Activated naive CD4-positive, alpha-beta T cell treated with anti-CD3 and anti-CD28 coated beads, Interleukin-2, amount 50 U/mL, for 72 hours (primary cell): ENCODE results near the gene PIPOX. TPM values are rescaled to one million over a fixed set of nuclear protein-coding genes. Genes with fewer than 3 reads are reported as not detected.

Experiments used
- ATAC-seq, 2 donors: fragments of 150-1000 bp; cut with Tn5 transposase; 2 replicates each; pipeline ENCODE4 v1.10.0; 2021; ENCODE audit warnings: mild to moderate bottlenecking in 2 of 2, moderate library complexity in 2 of 2
- DNase-seq, 2 donors: peaks; one replicate each; pipeline ENCODE4 v3.0.0; 2021 to 2022; ENCODE audit warnings: low spot score in 2 of 2
- H3K27ac Mint-ChIP-seq, 2 donors: one replicate each; pipeline ENCODE4 v1.8.0; 2022; ENCODE audit warnings: mild to moderate bottlenecking in 2 of 2, mixed read lengths in 2 of 2
- H3K36me3 Mint-ChIP-seq, 2 donors: one replicate each; pipeline ENCODE4 v1.8.0; 2022; ENCODE audit warnings: mixed read lengths in 2 of 2
- H3K9me3 Mint-ChIP-seq, 2 donors: one replicate each; pipeline ENCODE4 v1.8.0; 2022; ENCODE audit warnings: mixed read lengths in 2 of 2
- total RNA-seq, 2 donors: library from RNA; stranded (reverse); gene quantifications; one replicate each; pipeline ENCODE4 v1.2.3, GENCODE V29; 2022

The PIPOX gene, protein sequence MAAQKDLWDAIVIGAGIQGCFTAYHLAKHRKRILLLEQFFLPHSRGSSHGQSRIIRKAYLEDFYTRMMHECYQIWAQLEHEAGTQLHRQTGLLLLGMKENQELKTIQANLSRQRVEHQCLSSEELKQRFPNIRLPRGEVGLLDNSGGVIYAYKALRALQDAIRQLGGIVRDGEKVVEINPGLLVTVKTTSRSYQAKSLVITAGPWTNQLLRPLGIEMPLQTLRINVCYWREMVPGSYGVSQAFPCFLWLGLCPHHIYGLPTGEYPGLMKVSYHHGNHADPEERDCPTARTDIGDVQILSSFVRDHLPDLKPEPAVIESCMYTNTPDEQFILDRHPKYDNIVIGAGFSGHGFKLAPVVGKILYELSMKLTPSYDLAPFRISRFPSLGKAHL
- total RNA-seq = 1 to 10 TPM; 3.0 to 8.8 TPM

DNA sequence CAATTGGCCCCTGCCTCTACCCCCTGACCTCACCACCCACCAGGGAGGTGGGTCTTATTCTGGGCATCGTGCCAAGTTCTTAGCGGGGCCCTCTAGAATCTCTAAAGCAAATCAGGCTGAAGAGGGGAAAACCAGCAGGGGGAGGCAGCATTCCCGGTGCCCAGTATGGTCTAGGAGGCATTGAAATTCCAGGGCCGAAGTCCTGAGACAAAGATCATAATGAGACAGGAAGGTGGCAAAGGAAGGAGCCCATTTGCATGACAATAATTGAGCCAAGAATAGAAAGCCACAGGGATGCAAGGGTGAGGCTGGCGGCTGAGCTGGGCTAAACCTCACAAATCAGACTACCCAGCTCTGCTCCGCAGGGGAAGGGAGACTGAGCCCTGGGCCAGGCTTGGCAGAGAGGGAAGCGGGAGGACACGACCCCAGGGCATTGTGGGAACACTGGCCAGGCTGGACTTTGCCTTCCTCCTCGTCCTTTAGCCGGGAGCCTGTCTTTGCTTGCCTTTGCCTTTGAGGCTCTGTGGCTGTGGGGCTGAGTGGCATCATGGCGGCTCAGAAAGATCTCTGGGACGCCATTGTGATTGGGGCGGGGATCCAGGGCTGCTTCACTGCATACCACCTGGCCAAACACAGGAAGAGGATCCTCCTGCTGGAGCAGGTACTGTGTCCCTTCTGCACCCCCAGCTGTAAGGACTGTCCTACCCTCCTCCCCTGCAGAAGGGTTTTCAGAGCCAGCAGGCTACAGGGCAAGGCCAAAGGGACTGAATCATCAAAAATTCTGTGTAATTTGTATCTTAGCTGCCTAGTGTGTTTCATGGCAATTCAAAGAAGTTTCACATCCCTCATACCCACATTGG, at the start of gene PIPOX:
Gene PIPOX (plus strand): TSS at position 463 of the 860 bp plus-strand sequence. CDS start 85 bp downstream, at position 548.
- no peak for ATAC-seq
- H3K27ac Mint-ChIP-seq = no peak within 1 kb of the TSS
- no peaks in the 10 kb centered on the region for H3K9me3 Mint-ChIP-seq
- H3K36me3 Mint-ChIP-seq = no peaks in the 10 kb centered on the region
- no peak for DNase-seq

DNA sequence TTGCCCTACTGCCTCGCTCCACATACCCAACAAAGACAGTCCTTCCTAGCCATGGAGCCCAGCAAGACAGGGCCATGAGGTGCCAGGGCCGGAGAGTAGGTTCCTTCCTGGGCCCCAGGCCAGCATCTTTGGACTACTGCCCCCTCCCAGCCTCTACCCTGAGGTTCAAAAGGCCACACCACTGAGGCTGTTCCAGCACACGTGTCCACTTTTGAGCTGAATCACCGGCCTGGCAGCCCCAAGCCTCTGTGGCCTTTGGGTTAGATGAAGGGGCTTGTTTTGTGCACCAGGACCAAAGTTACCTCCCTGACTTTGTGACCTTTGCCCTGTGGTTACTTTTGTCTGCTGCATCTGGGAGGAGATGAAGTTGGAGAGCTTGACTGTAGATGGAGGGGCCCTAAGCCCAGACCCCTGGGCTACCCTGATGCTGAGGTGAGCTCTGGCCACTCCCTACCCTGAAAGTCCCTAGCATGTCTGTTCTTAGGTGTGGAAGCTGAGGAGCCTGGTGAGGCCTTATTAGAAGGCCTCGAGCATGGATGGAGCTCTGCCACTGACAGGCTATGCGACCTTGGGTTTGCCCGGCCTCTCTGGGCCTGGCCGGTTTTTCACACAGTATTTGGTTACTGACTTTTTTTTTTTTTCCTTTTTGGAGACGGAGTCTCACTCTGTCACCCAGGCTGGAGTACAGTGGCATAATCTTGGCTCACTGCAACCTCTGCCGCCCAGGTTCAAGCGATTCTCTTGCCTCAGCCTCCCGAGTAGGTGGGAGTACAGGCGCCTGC, 49.1 kb upstream of the PIPOX start:
- no peak for DNase-seq
- no peaks in the 10 kb centered on the region for H3K36me3 Mint-ChIP-seq
- no peak for ATAC-seq
- peak overlapping the region in 1 of 2 donors; percentile 9 for H3K27ac Mint-ChIP-seq
- no peaks in the 10 kb centered on the region for H3K9me3 Mint-ChIP-seq

DNA sequence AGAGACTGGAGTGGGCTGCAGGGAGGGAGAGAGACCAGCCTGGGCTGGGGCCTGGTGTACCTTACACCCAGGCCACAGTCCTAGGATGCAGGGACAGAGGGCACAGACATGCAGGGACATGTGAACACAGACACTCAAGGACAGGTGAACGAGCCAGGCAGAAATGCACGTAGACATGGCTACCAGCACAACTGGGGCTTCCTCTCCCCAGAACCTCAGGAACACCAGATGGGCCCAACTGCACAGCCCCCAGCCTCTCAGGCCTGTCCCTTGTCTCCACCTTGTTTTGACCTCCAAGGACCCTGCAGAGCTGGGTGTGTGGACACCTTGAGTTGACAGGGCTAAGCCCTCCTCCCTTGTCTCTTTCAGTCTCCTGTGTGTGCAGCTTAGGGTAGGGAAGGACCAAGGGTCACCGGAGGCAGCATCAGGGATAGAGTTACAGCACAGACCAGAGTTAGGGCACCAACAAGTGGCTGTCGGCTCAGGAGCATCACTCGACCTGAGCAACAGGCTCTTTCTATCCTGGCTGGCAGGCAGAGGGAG, 46.3 kb upstream of the PIPOX start:
- no peak for ATAC-seq
- DNase-seq = no peak
- Mint-ChIP-seq H3K36me3 (no peaks in the 10 kb centered on the region), H3K27ac (no peak overlapping the region), H3K9me3 (no peaks in the 10 kb centered on the region)

DNA sequence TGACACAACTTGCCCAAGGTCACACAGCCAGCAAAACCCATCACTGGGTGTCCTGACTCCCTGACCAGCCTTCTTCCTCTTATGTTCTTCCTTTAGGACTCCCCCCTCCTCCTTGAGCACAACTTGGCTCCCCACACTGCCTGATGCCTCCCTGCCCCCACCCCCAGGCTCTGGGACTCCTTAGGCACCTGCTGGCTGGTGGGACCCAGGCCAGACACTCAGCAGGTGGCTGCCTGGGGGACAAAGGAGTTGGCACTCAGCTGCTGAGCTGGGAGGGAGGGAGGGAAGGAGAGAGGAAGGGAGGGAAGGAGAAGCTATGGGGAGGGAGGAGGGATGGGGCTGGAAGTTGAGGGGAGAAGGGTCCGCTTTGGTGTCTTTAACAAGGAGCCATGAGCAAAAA, 45.1 kb upstream of the PIPOX start:
- ATAC-seq (no peak), DNase-seq (no peak)
- Mint-ChIP-seq H3K9me3 (no peaks in the 10 kb centered on the region), H3K27ac (no peak overlapping the region), H3K36me3 (no peaks in the 10 kb centered on the region)

DNA sequence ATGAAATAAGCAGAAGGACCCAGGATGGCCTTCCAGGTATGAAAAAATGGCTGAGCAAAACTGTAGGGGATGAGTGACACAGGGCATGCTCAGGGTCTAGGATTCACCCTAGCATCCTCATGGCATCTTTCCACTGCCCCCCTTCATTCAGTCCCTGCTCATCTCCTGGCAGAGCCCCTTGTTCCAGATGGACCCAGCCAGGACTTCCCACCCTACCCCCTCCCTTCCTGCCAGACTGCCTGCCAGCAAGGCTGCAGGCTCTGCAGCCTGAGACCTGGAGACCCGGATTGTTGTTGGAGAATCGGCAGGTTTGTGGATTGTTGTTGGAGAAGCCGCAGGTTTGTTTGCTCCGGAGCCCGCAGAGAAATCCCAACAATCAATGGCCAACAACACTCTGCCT, 43.7 kb upstream of the PIPOX start:
- no peaks in the 10 kb centered on the region for H3K9me3 Mint-ChIP-seq
- DNase-seq = no peak
- no peak overlapping the region for H3K27ac Mint-ChIP-seq
- no peak for ATAC-seq
- H3K36me3 Mint-ChIP-seq = no peaks in the 10 kb centered on the region

DNA sequence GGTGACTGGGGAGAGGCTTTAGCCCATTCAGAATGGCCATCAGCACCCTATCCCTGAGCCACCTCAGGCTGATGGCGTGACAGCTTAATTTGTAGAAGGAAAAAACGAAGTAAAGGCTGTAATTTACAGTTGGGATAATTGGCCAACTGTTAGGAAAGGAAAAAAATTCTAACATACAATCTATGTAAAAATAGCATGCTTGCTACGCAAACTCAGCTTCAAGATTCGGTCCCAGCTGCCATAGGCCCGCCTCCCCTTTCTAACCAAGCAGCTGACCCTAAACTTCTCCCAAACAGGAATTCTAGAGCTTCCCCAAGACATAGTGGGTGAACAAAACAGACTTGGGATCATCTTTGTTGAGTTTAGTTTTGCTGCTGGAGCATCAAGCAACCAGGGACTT, 42.0 kb upstream of the PIPOX start:
- Mint-ChIP-seq H3K27ac (no peak overlapping the region), H3K36me3 (no peaks in the 10 kb centered on the region), H3K9me3 (no peaks in the 10 kb centered on the region)
- DNase-seq (no peak), ATAC-seq (no peak)

DNA sequence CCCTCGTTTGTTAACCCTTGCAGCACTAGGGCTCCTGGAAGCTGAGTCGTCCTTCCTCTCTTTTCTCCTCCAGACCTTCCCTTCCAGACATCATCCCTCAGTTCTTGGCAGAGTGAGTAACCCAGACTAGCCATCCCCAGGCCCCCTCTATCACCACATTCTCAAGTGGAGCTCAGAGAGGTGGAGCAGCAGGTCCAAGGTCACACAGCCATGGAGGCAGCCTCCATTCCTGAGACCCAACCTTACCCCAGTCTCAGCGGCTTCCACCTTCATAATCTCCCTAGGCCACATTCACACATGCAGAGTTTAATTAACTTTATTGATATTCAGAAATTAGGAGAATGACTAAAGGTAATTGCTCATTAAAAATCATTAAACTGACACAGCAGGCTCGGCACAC, 40.1 kb upstream of the PIPOX start:
- Mint-ChIP-seq H3K36me3 (no peaks in the 10 kb centered on the region), H3K9me3 (no peaks in the 10 kb centered on the region), H3K27ac (no peak overlapping the region)
- no peak for ATAC-seq
- DNase-seq = no peak

DNA sequence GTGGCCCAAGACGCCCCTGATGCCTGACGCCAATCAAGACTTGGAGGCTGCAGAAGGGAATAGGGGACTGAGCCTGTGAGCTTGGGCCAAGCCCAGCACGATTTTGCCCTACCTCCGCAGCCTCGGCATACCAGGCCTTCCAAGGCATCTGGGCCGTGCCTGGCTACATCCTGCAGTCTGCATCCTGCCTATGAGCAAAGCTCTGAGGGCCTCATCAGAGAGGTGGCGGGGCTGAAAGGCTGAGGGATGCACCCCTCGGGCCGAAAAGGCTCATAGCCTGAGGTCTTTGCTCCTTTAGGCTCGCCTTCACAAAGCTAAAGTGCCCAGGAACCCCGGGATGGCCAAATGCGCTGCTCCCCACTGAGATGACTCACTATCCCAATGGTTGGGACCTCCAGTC, 39.7 kb upstream of the PIPOX start:
- H3K36me3 Mint-ChIP-seq = no peaks in the 10 kb centered on the region
- no peak for ATAC-seq

DNA sequence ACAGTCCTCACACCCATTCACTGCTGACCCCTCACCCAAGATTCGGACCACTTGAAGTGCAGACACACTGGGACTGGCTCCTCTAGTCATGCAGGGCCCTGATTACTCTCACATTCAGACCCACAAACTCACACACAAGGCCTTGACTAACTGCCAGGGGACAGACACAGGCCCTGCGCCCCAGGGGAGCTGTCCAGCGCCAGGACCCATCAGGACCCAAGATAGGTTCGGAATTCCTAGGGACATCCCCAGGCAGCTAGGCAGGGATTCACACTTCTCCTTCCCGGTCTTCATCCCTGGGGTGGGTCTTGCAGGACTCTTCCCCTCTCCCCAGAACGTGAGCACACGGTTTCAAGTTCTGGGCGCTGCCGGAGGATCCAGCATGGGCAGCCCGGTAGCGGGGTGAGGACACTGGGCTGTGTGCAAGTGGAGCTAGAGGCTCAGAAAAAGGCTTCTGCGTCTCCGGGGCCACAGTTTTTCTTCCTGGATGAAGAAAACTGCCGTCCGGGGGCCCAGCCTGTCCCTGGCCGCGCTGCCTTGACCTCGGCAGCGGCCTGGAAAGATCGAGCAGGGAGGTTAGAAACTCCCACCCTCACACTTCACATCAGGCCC, 38.8 kb upstream of the PIPOX start:
- Mint-ChIP-seq H3K36me3 (no peaks in the 10 kb centered on the region), H3K27ac (no peak overlapping the region), H3K9me3 (no peaks in the 10 kb centered on the region)
- DNase-seq = no peak
- ATAC-seq = no peak

More for the DNA sequence above, 39.7 kb upstream of the PIPOX start:
- H3K27ac Mint-ChIP-seq = no peak overlapping the region
- no peaks in the 10 kb centered on the region for H3K9me3 Mint-ChIP-seq
- DNase-seq = no peak

DNA sequence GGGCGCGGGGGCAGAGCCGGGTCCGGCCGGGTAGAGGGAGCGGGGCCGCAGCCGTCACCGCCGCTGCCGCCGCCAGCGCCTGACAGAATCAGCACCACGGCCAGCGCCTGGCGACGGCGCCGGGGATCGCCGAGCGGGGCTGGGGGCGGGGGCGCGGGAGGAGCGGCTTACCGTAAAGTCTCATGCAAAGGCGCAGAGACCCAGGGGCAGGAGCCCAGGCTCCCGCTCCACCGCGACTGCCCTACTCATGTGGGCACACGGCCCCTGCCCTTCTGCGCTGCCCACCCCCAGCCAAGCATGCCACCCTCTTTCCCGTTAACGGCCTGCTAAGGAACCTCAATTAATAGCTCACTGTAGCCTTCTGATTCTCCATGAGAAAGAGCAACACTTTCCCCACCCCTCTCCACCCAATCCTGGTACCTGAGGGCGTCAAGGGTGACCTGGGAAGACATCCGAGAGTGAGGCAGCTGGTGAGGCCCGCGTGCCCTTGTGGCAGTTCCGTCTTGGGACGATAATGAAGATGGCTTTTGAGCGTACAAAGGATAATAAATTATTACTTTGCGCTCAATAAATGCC, 36.9 kb upstream of the PIPOX start, which contains the start of gene SEZ6:
Gene SEZ6 (minus strand): TSS at position 98 of the 576 bp plus-strand sequence. CDS start 164 bp downstream, outside the sequence.
- ATAC-seq (peak; percentile 62 to 89), DNase-seq (peak in 1 of 2 donors; percentile 86)
- Mint-ChIP-seq H3K9me3 (no peaks in the 10 kb centered on the region), H3K36me3 (no peaks in the 10 kb centered on the region), H3K27ac (no peak within 1 kb of the TSS)

DNA sequence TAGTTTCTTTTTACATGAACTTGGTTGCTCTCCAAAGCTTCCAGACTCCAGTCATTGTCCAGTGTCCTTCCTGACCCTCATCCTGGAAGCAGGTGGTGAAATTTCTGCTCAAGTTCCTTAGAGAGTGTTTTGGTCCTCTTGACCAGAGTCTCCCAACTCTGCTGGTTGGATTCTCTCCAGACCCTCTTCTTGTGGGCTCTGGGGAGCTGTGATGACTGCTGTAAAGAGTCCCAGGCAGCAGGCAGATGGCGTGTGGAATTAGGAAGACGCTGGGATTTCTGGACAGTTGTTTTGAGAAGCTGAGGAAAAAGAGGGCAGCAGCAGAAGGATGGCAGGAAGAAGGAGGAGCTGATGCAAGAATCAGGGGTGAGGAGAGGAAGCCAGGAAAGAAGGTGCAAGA, 35.5 kb upstream of the PIPOX start:
- ATAC-seq (no peak), DNase-seq (no peak)
- Mint-ChIP-seq H3K36me3 (no peaks in the 10 kb centered on the region), H3K27ac (no peak overlapping the region), H3K9me3 (no peaks in the 10 kb centered on the region)

DNA sequence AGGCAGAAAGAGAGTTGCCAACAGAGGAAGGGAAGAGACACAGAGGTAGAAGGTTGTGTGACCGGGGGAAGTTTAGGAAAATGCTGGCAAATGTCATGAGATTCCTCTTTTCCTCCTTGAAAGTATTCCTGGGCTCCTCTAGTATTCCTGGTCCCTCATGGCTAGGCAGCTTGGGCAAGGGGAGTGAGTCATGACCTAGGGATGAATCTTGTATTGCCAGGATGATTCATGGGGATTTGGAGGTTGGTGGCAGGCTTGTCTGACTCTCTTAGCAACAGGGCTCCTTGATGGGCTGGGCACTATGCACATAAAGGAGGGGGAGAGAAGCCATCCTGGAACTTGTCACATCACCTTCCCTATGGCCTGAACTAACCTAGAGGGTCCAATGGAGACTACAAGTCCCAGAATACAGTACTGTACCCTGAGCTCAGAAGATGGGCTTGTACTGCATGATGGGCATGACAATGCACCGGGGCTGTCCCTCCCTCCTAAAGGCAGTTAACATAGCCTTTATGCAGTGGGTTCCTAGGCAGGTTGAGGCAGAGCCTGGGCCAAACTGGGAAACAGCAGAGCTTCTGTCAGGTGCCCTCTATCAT, 35.0 kb upstream of the PIPOX start:
- Mint-ChIP-seq H3K9me3 (no peaks in the 10 kb centered on the region), H3K36me3 (no peaks in the 10 kb centered on the region), H3K27ac (no peak overlapping the region)
- peak in 1 of 2 donors; percentile 26 for ATAC-seq
- no peak for DNase-seq

DNA sequence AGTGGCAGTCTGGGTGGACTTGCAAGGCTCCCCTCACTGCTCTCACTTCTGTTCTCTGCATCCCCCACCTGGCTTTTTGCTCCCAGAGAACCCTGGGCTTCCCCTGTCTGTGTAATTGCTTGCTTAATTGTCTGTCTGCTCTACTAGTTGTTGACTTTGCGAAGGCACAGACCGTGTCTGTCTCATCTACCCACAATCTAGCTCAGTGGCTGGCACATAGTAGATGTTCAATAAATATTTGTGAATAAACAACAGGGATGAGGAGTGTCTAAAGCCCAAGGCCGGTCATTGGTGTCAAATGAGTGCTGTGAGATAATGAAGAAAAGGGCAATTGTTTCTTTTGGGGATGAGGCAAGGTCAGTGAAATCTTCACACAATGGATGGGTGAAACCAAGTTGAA, 34.4 kb upstream of the PIPOX start:
- no peaks in the 10 kb centered on the region for H3K36me3 Mint-ChIP-seq
- no peaks in the 10 kb centered on the region for H3K9me3 Mint-ChIP-seq
- ATAC-seq (no peak), DNase-seq (no peak)
- no peak overlapping the region for H3K27ac Mint-ChIP-seq

DNA sequence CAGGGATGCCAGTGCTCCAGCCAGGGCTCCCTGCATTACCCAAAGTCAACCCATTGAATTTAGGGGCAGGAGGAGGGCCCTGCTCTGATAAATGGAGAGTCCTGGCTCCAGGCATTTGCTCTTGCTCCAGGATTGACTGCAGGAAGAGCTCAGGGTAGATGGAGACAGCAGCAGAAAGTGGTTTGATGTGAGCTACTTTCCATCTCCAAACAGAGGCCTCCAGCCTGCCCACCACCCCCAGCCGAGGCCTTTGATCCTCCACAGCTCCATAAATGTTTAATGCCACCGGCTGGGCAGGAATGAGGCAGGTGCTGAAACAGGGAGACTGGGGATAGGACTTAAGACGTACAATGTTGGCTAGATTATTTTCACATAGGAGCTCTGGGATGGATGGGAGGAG, 32.8 kb upstream of the PIPOX start:
- Mint-ChIP-seq H3K9me3 (no peaks in the 10 kb centered on the region), H3K36me3 (no peaks in the 10 kb centered on the region), H3K27ac (no peak overlapping the region)
- DNase-seq (no peak), ATAC-seq (no peak)

DNA sequence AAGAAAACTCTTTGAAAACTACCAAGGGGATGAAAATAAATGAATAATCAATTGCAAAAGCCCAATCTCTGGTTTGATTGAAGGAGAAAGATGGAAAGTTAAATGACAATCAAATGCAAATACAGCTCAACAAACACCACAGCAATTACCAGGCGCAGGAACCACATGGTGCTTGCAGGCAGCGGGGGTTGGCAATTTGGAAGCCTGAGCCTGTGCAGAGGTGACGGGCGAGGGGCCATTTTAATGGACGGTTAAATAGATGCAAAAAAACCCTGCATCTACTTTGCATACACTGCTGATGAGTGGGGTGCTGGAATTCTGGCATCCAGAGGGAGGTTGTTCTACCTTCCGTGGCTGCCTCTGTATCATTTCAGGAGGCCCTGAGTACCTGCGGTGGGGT, 32.4 kb upstream of the PIPOX start:
- ATAC-seq = no peak
- Mint-ChIP-seq H3K27ac (no peak overlapping the region), H3K36me3 (no peaks in the 10 kb centered on the region), H3K9me3 (no peaks in the 10 kb centered on the region)
- no peak for DNase-seq

DNA sequence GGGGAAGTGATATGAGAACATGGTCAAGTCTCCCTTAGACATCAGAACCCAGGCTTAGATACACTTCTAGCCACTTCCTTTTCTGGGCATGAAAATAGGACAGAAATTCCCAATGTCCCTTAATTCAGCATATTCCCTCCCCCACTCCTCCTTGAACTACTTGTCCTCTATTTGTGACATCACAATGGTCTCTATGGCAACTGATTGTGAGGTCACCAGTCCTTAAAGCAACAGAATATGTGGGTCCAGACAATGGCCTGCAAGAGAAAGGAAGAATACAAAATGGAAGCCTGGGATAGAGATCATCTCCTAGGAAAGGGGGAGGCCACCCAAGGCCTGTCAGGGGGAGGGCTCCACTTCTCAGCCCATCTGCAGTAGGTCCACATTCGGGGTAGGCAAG, 30.4 kb upstream of the PIPOX start:
- Mint-ChIP-seq H3K36me3 (no peaks in the 10 kb centered on the region), H3K9me3 (no peaks in the 10 kb centered on the region), H3K27ac (no peak overlapping the region)
- no peak for DNase-seq
- no peak for ATAC-seq
